ENCODE data around the gene BRD3OS.

- TF ChIP-seq CTCF (IDR thresholded peaks at IDR 0.05) (no peak), POLR2A (IDR thresholded peaks at IDR 0.05) (no peak), POLR2AphosphoS5 (IDR thresholded peaks at IDR 0.05) (no peak), EP300 (IDR thresholded peaks at IDR 0.05) (no peak)
Measured at GRCh38 chr9:134049772-134050588, 24.7 kb downstream of the BRD3OS start.

All from gastroesophageal sphincter (tissue), 3 donors.